Skeletal muscle tissue (tissue), 4 donors: ENCODE measurements around the gene CFAP100. TPM values are rescaled to one million over a fixed set of nuclear protein-coding genes. Genes with fewer than 3 reads are reported as not detected.

Source experiments
- H3K27ac ChIP-seq: one replicate; pipeline ENCODE4 v1.7.0; 2013; ENCODE audit warnings: mild to moderate bottlenecking, low read depth, low read length, inconsistent platforms
- H3K27me3 ChIP-seq, 3 donors: one replicate each; pipeline ENCODE4 v1.7.0; 2013; ENCODE audit warnings: low read length in 3 of 3; ENCODE audit not compliant: control insufficient read depth in 3 of 3, insufficient read depth in 3 of 3
- H3K36me3 ChIP-seq, 3 donors: one replicate each; pipeline ENCODE4 v1.7.0; 2013; ENCODE audit warnings: low read length in 3 of 3; ENCODE audit not compliant: control insufficient read depth in 3 of 3, insufficient read depth in 3 of 3
- H3K4me1 ChIP-seq, 3 donors: one replicate each; pipeline ENCODE4 v1.7.0; 2013; ENCODE audit warnings: low read length in 3 of 3, mild to moderate bottlenecking in 3 of 3; ENCODE audit not compliant: control insufficient read depth in 3 of 3, insufficient read depth in 3 of 3
- H3K4me3 ChIP-seq, 3 donors: one replicate each; pipeline ENCODE4 v1.7.0; 2013; ENCODE audit warnings: low read length in 3 of 3
- H3K9ac ChIP-seq, 3 donors: one replicate each; pipeline ENCODE4 v1.7.0; 2013; ENCODE audit warnings: low read length in 3 of 3, mild to moderate bottlenecking in 3 of 3, moderate library complexity in 2 of 3, low read depth in 1 of 3
- H3K9me3 ChIP-seq, 3 donors: one replicate each; pipeline ENCODE4 v1.7.0; 2013; ENCODE audit warnings: low read length in 3 of 3; ENCODE audit not compliant: control insufficient read depth in 3 of 3
- total RNA-seq: library from RNA; depleted of rRNA; stranded (reverse); fragments of >200 nt; gene quantifications from one replicate; pipeline ENCODE4 v1.2.3, GENCODE V29; 2014
- donor health status: Osteomylitis.

Gene CFAP100
- total RNA-seq, 1 donor from 2014 or later = not detected

GRCh38 chr3:126412841-126413692 is 18.4 kb downstream of the CFAP100 start:
- H3K27ac ChIP-seq = no peak overlapping the region
- no peak overlapping the region for H3K9ac ChIP-seq
- H3K27me3 ChIP-seq = peaks cover 42 to 61% (median 43%) of the 10 kb centered on the region in 3 donors
- no peaks in the 10 kb centered on the region for H3K9me3 ChIP-seq
- H3K36me3 ChIP-seq = no peaks in the 10 kb centered on the region
- peaks cover 0 to 20% (median 11%) of the 10 kb centered on the region in 3 donors for H3K4me1 ChIP-seq
- no peak overlapping the region for H3K4me3 ChIP-seq

GRCh38 chr3:126413693-126414080 is 19.0 kb downstream of the CFAP100 start:
- Histone ChIP-seq H3K4me1 (peaks cover 0 to 20% (median 11%) of the 10 kb centered on the region in 3 donors), H3K27me3 (peaks cover 43 to 61% (median 46%) of the 10 kb centered on the region in 3 donors)

DNA sequence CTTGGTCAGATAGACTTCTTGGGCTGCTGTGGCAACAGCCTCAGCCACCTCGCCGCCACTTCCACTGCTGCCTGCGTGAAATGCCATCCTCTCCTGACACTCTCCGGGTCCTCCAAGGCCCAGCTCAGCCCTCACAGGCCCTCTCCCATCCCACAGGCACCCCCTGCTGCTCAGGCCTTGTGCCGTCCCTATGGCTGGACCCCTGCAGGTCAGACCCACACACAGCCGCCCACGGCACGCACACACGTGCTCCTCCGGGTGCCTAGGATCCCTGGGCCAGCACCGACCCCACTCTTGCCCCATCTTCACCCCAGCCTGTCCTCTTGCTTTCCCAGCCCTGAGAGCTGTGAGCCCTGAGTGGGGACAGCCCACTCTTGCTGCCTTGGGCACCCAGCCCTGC is 19.7 kb downstream of the CFAP100 start:
- Histone ChIP-seq H3K4me1 (peaks cover 0 to 20% (median 11%) of the 10 kb centered on the region in 3 donors), H3K27me3 (peaks cover 39 to 59% (median 45%) of the 10 kb centered on the region in 3 donors), H3K4me3 (no peak overlapping the region), H3K9me3 (no peaks in the 10 kb centered on the region), H3K36me3 (no peaks in the 10 kb centered on the region), H3K27ac (no peak overlapping the region), H3K9ac (no peak overlapping the region)

More at GRCh38 chr3:126413693-126414080, 19.0 kb downstream of the CFAP100 start:
- no peak overlapping the region for H3K9ac ChIP-seq
- no peaks in the 10 kb centered on the region for H3K36me3 ChIP-seq
- no peak overlapping the region for H3K4me3 ChIP-seq
- H3K27ac ChIP-seq = no peak overlapping the region
- no peaks in the 10 kb centered on the region for H3K9me3 ChIP-seq

DNA sequence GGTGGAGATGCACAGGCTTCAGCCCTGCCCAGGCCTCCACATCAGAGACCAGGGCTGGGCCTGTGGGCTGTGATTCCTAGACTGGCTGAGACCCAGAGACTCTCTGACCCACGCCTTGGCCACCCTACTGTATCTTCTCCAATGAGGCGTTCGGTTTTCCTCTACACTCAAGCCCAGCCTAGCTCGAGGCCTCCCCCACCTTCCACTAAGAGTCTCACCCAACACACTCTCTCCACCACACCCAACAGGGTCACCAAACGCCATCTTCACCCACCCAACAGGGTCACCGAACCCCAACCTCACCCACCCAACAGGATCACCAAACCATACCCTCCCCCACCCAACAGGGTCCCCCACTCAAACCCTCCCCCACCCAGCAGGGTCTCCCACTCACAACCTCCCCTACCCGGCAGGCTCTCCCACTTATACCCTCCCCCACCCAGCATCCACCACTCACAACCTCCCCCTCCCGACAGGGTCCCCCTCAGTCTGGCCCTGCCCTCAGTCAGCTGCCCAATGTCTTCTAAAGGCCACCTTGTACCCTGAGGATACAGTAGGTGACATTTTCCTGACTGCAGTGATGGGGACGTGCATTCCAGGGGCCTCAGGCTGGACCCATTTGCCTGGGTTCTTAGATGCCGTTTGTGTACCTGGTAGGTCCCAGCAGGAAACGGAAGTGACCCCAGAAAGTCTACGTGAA is 20.4 kb downstream of the CFAP100 start:
- Histone ChIP-seq H3K4me3 (no peak overlapping the region), H3K27me3 (peaks cover 37 to 60% (median 45%) of the 10 kb centered on the region in 3 donors), H3K36me3 (no peaks in the 10 kb centered on the region), H3K9me3 (no peaks in the 10 kb centered on the region), H3K27ac (no peak overlapping the region), H3K9ac (no peak overlapping the region), H3K4me1 (peaks cover 0 to 20% (median 13%) of the 10 kb centered on the region in 3 donors)

DNA sequence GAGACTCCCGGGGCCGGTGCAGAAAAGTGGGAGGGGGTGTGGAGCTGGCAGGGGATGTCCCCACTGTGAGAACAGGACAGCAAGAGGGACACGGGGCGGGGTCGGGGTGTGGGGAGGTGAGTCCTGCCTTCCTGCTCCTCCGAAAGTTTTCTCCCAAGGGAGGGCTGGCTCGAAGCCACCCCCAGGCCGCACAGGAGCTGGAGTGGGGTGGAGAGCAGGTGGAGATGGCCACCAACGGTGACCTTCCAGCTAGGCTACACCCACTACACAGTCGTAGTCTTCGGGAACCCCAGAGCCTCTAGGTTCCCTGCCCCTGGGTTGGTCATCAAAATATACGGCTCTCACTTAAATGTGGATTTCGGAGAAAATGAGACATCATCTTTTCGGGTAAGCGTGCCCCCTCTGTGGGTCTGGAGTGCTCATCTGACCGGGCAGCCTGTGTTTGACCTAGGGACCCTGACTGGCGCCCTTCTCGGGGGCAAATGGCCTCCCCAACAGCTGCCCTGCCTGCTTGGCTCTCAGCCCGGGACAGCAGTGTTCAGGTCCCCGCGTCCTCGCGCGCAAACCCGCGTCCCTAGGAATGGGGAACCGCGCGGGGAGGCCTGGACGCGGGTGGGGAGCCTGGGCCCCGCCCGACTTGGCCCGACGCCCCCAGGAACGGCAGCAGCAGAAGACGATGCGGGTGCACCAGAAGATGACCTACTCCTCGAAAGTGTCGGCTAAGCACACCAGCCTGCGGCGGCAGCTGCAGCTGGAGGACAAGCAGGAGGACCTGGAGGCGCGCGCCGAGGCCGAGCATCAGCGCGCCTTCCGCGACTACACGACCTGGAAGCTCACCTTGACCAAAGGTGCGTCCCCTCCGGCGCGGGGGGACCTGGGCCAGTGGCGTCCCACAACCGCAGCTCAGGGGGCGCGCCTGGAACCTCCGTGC is 21.2 kb downstream of the CFAP100 start:
- Histone ChIP-seq H3K27ac (no peak overlapping the region), H3K36me3 (no peaks in the 10 kb centered on the region), H3K4me3 (no peak overlapping the region), H3K9me3 (no peaks in the 10 kb centered on the region), H3K4me1 (peaks cover 0 to 20% (median 13%) of the 10 kb centered on the region in 3 donors), H3K27me3 (peaks cover 32 to 60% (median 42%) of the 10 kb centered on the region in 3 donors), H3K9ac (no peak overlapping the region)

- H3K4me1 ChIP-seq = peaks cover 0 to 20% (median 13%) of the 10 kb centered on the region in 3 donors
- H3K9ac ChIP-seq = no peak overlapping the region
- no peak overlapping the region for H3K4me3 ChIP-seq
- no peak overlapping the region for H3K27ac ChIP-seq
- no peaks in the 10 kb centered on the region for H3K9me3 ChIP-seq
- H3K27me3 ChIP-seq = peaks cover 29 to 60% (median 41%) of the 10 kb centered on the region in 3 donors
- H3K36me3 ChIP-seq = no peaks in the 10 kb centered on the region
These were observed 22.2 kb downstream of the CFAP100 start for GRCh38 chr3:126416943-126417342.

DNA sequence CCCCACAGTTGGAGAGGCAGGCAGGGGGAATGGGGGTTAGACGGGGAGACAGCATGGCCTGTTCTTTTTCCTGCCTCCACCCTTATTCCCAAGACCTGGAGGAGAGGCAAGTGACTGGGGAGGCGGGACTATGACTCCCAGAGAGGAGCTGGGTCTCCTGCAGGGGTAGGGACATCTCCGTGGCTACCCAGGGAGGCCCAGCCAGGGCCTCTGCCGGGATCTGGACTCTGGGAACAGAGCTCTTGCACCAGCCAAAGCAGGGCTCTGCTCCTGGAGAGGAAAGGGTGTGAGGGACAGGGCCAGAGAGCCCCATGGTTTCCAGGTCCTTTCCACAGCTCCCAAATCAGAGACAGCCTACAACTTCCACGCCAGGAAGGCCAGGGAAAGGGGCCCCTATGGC is 22.8 kb downstream of the CFAP100 start:
- no peaks in the 10 kb centered on the region for H3K36me3 ChIP-seq
- peaks cover 27 to 58% (median 40%) of the 10 kb centered on the region in 3 donors for H3K27me3 ChIP-seq
- H3K4me3 ChIP-seq = no peak overlapping the region

DNA sequence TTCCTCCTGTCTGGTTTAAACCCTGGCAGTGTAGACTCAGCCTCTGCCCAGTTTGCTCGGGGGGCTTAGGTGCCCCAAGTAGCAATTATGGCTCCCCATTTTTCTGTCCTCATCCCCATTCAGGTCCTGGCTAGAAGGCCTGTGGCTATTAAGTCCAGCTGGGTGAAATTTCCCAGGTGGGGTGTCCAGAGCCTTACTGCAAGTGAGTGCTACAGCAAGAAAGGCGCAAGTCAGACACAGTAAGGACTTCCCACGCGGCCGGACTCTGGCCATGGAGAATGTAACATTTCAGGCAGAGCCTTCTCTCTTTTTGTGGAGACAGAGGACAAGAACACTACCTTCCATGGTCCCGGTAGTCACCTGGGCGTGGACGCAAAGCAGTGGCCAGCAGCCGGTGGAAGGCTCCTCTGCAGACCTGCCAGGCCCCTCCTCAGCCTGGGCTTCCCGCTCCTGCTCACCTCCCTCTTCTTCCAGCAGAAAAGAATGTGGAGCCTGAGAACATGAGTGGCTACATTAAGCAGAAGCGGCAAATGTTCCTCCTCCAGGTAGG is 23.3 kb downstream of the CFAP100 start:
- peaks cover 27 to 56% (median 37%) of the 10 kb centered on the region in 3 donors for H3K27me3 ChIP-seq
- H3K27ac ChIP-seq = no peak overlapping the region
- H3K9ac ChIP-seq = no peak overlapping the region
- no peak overlapping the region for H3K4me3 ChIP-seq
- H3K36me3 ChIP-seq = no peaks in the 10 kb centered on the region
- no peaks in the 10 kb centered on the region for H3K9me3 ChIP-seq
- H3K4me1 ChIP-seq = peaks cover 0 to 20% (median 13%) of the 10 kb centered on the region in 3 donors

More for the DNA sequence above, 22.8 kb downstream of the CFAP100 start:
- no peak overlapping the region for H3K27ac ChIP-seq
- no peak overlapping the region for H3K9ac ChIP-seq
- H3K9me3 ChIP-seq = no peaks in the 10 kb centered on the region
- peaks cover 0 to 20% (median 13%) of the 10 kb centered on the region in 3 donors for H3K4me1 ChIP-seq

- peaks cover 0 to 20% (median 13%) of the 10 kb centered on the region in 3 donors for H3K4me1 ChIP-seq
- no peak overlapping the region for H3K9ac ChIP-seq
- peaks cover 27 to 52% (median 37%) of the 10 kb centered on the region in 3 donors for H3K27me3 ChIP-seq
- no peaks in the 10 kb centered on the region for H3K9me3 ChIP-seq
- no peak overlapping the region for H3K4me3 ChIP-seq
- peaks cover 0 to 2% (median under 1%) of the 10 kb centered on the region in 3 donors for H3K36me3 ChIP-seq
- H3K27ac ChIP-seq = no peak overlapping the region
These were observed 24.0 kb downstream of the CFAP100 start for GRCh38 chr3:126418661-126419131.
